Astrocyte (in vitro differentiated cells and primary cell): Measurements from ENCODE around the gene PIH1D2. TPM values are rescaled to one million over a fixed set of nuclear protein-coding genes. Genes with fewer than 3 reads are reported as not detected.
"Not testable (repeated sequence)": the region's sequence is repeated elsewhere in the genome, so short reads cannot be mapped to it uniquely, and the experiment has no call there.

Experiments
- DNase-seq: peaks from one replicate; pipeline ENCODE4 v3.0.0-alpha.2; 2010; ENCODE audit warnings: low read depth
- FAIRE-seq: peaks from 2 replicates; lab custom pipeline; 2011; peaks lifted over from hg19 to GRCh38; lab: Jason Lieb, UNC
- H2AFZ ChIP-seq: 2 replicates; pipeline ENCODE4 v1.6.0; 2012; ENCODE audit warnings: low read depth, low read length, inconsistent platforms
- H3K27ac ChIP-seq: 2 replicates; pipeline ENCODE4 v1.5.1; 2011; ENCODE audit warnings: low read depth, low read length, inconsistent platforms
- H3K27me3 ChIP-seq: 2 replicates; pipeline ENCODE4 v1.6.0; 2011; ENCODE audit warnings: low read length, inconsistent platforms; ENCODE audit not compliant: insufficient read depth
- H3K36me3 ChIP-seq: 2 replicates; pipeline ENCODE4 v1.5.1; 2011; ENCODE audit warnings: low read length, inconsistent platforms; ENCODE audit not compliant: insufficient read depth
- H3K4me1 ChIP-seq: 2 replicates; pipeline ENCODE4 v1.5.1; 2011; ENCODE audit warnings: low read length, inconsistent platforms; ENCODE audit not compliant: insufficient read depth
- H3K4me2 ChIP-seq: 2 replicates; pipeline ENCODE4 v1.6.0; 2012; ENCODE audit warnings: low read length, inconsistent platforms
- H3K4me3 ChIP-seq: 2 replicates; pipeline ENCODE4 v1.5.1; 2011; ENCODE audit warnings: low read depth, mild to moderate bottlenecking, low read length, inconsistent platforms; ENCODE audit not compliant: insufficient read depth
- H3K79me2 ChIP-seq: 2 replicates; pipeline ENCODE4 v1.6.0; 2012; ENCODE audit warnings: mild to moderate bottlenecking, low read length, inconsistent platforms; ENCODE audit not compliant: insufficient read depth
- H3K9ac ChIP-seq: 2 replicates; pipeline ENCODE4 v1.6.0; 2012; ENCODE audit warnings: mild to moderate bottlenecking, low read length, inconsistent platforms
- H3K9me3 ChIP-seq: 2 replicates; pipeline ENCODE4 v1.5.1; 2012; ENCODE audit warnings: low read depth, mild to moderate bottlenecking, low read length, inconsistent platforms; ENCODE audit not compliant: insufficient read depth
- H4K20me1 ChIP-seq: 2 replicates; pipeline ENCODE4 v1.6.0; 2012; ENCODE audit warnings: low read length, inconsistent platforms; ENCODE audit not compliant: insufficient read depth
- H3K27ac Mint-ChIP-seq: one replicate; pipeline ENCODE4 v1.8.0; 2021; ENCODE audit warnings: mild to moderate bottlenecking, mixed read lengths; ENCODE audit not compliant: unreplicated experiment
- H3K27me3 Mint-ChIP-seq: one replicate; pipeline ENCODE4 v1.8.0; 2021; ENCODE audit warnings: low read depth, mixed read lengths; ENCODE audit not compliant: unreplicated experiment
- H3K36me3 Mint-ChIP-seq: one replicate; pipeline ENCODE4 v1.8.0; 2021; ENCODE audit warnings: low read depth, mixed read lengths; ENCODE audit not compliant: unreplicated experiment
- H3K4me1 Mint-ChIP-seq: one replicate; pipeline ENCODE4 v1.8.0; 2021; ENCODE audit warnings: low read depth, mixed read lengths; ENCODE audit not compliant: unreplicated experiment
- H3K4me3 Mint-ChIP-seq: one replicate; pipeline ENCODE4 v1.8.0; 2021; ENCODE audit warnings: mild to moderate bottlenecking, moderate library complexity, mixed read lengths; ENCODE audit not compliant: unreplicated experiment
- H3K9me3 Mint-ChIP-seq: one replicate; pipeline ENCODE4 v1.8.0; 2021; ENCODE audit warnings: mild to moderate bottlenecking, mixed read lengths; ENCODE audit not compliant: unreplicated experiment
- EZH2 ChIP-seq: IDR thresholded peaks from 2 replicates; pipeline ENCODE4 v1.6.1; 2012; ENCODE audit warnings: mild to moderate bottlenecking, low read length, inconsistent platforms; ENCODE audit not compliant: insufficient read depth
- total RNA-seq: library from RNA; stranded (reverse); gene quantifications from 2 replicates; pipeline ENCODE4 v1.2.1, GENCODE V29; 2021
- TF ChIP-seq, protein P1 (sequence below): IDR thresholded peaks from 2 replicates; pipeline ENCODE4 v1.5.1; 2011; ENCODE audit warnings: low read depth, mild to moderate bottlenecking, inconsistent platforms, low read length, moderate library complexity; ENCODE audit not compliant: insufficient read depth

Gene PIH1D2
- total RNA-seq, 1 donor from 2014 or later: 1.0 TPM

DNA sequence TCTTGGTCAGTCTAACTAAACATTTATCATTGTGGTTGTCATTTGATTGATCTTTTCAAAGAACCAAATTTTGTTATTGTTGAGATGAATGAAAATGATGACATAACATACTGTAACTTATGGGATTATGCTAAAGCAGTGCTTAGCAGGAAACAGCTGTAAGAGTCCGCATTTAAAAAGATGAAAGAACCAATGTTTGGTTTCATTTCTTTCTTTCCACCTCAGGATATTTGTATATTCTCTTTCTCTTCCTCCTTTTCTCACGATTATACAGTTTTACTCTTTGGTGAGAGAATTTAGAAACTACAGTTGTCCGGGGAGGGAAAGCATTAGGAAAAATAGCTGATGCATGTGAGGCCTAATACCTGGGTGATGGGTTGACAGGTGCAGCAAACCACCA is 23.1 kb downstream of the PIH1D2 start:
- Histone ChIP-seq H3K4me1 (peaks cover 3% of the 10 kb centered on the region), H3K9ac (no peak overlapping the region), H3K4me2 (no peak overlapping the region), H3K27me3 (no peaks in the 10 kb centered on the region), H4K20me1 (no peaks in the 10 kb centered on the region), H3K9me3 (no peaks in the 10 kb centered on the region), H3K27ac (no peak overlapping the region), H3K36me3 (peaks cover 25% of the 10 kb centered on the region), H2AFZ (no peak overlapping the region), H3K4me3 (no peak overlapping the region), H3K79me2 (peaks cover 3% of the 10 kb centered on the region)
- Mint-ChIP-seq H3K36me3 (peaks cover 27% of the 10 kb centered on the region), H3K27ac (no peak overlapping the region), H3K27me3 (no peaks in the 10 kb centered on the region), H3K4me1 (peaks cover 3% of the 10 kb centered on the region), H3K4me3 (no peak overlapping the region), H3K9me3 (peaks cover 7% of the 10 kb centered on the region)
- DNase-seq (no peak), FAIRE-seq (peak; percentile 49)
- TF ChIP-seq EZH2: no peak
- TF ChIP-seq, protein P1, sequence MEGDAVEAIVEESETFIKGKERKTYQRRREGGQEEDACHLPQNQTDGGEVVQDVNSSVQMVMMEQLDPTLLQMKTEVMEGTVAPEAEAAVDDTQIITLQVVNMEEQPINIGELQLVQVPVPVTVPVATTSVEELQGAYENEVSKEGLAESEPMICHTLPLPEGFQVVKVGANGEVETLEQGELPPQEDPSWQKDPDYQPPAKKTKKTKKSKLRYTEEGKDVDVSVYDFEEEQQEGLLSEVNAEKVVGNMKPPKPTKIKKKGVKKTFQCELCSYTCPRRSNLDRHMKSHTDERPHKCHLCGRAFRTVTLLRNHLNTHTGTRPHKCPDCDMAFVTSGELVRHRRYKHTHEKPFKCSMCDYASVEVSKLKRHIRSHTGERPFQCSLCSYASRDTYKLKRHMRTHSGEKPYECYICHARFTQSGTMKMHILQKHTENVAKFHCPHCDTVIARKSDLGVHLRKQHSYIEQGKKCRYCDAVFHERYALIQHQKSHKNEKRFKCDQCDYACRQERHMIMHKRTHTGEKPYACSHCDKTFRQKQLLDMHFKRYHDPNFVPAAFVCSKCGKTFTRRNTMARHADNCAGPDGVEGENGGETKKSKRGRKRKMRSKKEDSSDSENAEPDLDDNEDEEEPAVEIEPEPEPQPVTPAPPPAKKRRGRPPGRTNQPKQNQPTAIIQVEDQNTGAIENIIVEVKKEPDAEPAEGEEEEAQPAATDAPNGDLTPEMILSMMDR: no peak

DNA sequence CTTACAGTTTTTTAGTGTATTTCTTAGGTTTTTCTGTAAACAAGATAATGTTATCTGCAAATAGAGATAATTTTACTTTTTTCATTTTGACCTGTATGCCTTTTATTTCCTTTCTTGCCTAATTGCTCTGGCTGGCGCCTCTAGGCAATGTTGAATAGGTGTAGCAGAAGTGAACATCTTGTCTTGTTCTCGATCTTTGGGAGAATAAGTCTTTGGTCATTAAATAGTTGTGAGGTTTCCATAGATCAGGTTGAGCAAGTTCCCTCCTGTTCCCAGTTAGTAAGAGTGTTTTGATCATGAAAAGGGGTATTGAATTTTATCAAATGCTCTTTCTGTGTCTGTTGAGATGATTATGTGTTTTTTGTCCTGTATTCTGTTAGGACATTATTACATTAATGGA is 24.0 kb downstream of the PIH1D2 start:
- Histone ChIP-seq H2AFZ (no peak overlapping the region), H3K36me3 (peaks cover 28% of the 10 kb centered on the region), H3K4me3 (no peak overlapping the region), H3K4me2 (no peak overlapping the region), H4K20me1 (no peaks in the 10 kb centered on the region), H3K79me2 (peaks cover 3% of the 10 kb centered on the region), H3K27me3 (no peaks in the 10 kb centered on the region), H3K9me3 (no peaks in the 10 kb centered on the region), H3K27ac (no peak overlapping the region), H3K9ac (no peak overlapping the region), H3K4me1 (peaks cover 3% of the 10 kb centered on the region)
- Mint-ChIP-seq H3K36me3 (peaks cover 28% of the 10 kb centered on the region), H3K9me3 (peaks cover 7% of the 10 kb centered on the region), H3K27me3 (no peaks in the 10 kb centered on the region), H3K27ac (no peak overlapping the region), H3K4me3 (no peak overlapping the region), H3K4me1 (peaks cover 3% of the 10 kb centered on the region)
- TF ChIP-seq, protein P1: no peak
- no peak for TF ChIP-seq EZH2
- FAIRE-seq (no peak), DNase-seq (no peak)

DNA sequence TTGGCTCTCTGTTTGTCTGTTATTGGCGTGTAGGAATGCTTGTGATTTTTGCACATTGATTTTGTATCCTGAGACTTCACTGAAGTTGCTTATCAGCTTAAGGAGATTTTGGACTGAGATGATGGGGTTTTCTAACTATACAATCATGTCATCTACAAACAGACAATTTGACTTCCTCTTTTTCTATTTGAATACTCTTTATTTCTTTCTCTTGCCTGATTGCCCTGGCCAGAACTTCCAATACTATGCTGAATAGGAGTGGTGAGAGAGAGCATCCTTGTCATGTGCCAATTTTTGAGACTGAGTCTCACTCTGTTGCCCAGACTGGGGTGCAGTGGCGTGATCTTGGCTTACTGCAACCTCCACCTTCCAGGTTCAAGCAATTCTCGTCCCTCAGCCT is 25.6 kb downstream of the PIH1D2 start:
- H3K27ac ChIP-seq, H3K9me3 Mint-ChIP-seq, H3K4me3 ChIP-seq, H3K27me3 Mint-ChIP-seq, H3K27me3 ChIP-seq, FAIRE-seq, H3K9me3 ChIP-seq, H3K4me2 ChIP-seq, H4K20me1 ChIP-seq, H3K4me1 Mint-ChIP-seq, H2AFZ ChIP-seq, H3K4me1 ChIP-seq, H3K27ac Mint-ChIP-seq, DNase-seq, H3K79me2 ChIP-seq, H3K9ac ChIP-seq: not testable (repeated sequence)
- Mint-ChIP-seq H3K4me3 (peak overlapping the region; percentile 21), H3K36me3 (peaks cover 27% of the 10 kb centered on the region)
- peaks cover 22% of the 10 kb centered on the region for H3K36me3 ChIP-seq

DNA sequence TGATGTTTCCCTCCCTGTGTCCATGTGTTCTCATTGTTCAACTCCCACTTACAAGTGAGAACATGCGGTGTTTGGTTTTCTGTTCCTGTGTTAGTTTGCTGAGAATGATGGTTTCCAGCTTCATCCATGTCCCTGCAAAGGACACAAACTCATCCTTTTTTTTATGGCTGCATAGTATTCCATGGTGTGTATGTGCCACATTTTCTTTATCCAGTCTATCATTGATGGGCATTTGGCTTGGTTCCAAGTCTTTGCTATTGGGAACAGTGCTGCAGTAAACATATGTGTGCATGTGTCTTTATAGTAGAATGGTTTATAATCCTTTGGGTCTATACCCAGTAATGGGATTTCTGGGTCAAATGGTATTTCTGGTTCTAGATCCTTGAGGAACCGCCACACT is 27.2 kb downstream of the PIH1D2 start:
- H3K4me2 ChIP-seq, H3K9me3 Mint-ChIP-seq, DNase-seq, H3K27me3 ChIP-seq, H3K4me3 Mint-ChIP-seq, H3K27ac ChIP-seq, H3K79me2 ChIP-seq, H3K4me3 ChIP-seq, H4K20me1 ChIP-seq, H3K27me3 Mint-ChIP-seq, H3K9ac ChIP-seq, FAIRE-seq, H3K27ac Mint-ChIP-seq, H3K9me3 ChIP-seq, H2AFZ ChIP-seq: not testable (repeated sequence)
- H3K36me3 Mint-ChIP-seq: peaks cover 23% of the 10 kb centered on the region
- Histone ChIP-seq H3K36me3 (peaks cover 13% of the 10 kb centered on the region), H3K4me1 (peaks cover 13% of the 10 kb centered on the region)
- peaks cover 17% of the 10 kb centered on the region for H3K4me1 Mint-ChIP-seq
